Skin epidermis (tissue), 12 donors: ENCODE results near the gene RPS6KA3.
A peak's percentile ranks its signal among the peaks of the same experiment; 100 is the strongest.

Experiments used
- H3K27ac ChIP-seq, 21 experiments: fragments of 200-600 bp; sonication (generic) in 11 of 21; one replicate each; pipeline ENCODE4 v1.5.0; 2020; ENCODE audit warnings: mild to moderate bottlenecking in 3 of 21, inconsistent platforms in 2 of 21, moderate library complexity in 2 of 21
- H3K4me3 ChIP-seq, 7 experiments: fragments of 200-600 bp; sonication (generic) in 2 of 7; one replicate each; pipeline ENCODE4 v1.5.0; 2020; ENCODE audit warnings: inconsistent platforms in 2 of 7, mild to moderate bottlenecking in 2 of 7, moderate library complexity in 1 of 7

RPS6KA3 gene

GRCh38 chrX:20227116-20227515, 39.6 kb downstream of the RPS6KA3 start:
- H3K27ac ChIP-seq = no peak overlapping the region
- H3K4me3 ChIP-seq = no peak overlapping the region

- H3K27ac ChIP-seq = no peak overlapping the region
- H3K4me3 ChIP-seq = no peak overlapping the region
Measured at GRCh38 chrX:20225488-20225833, 41.2 kb downstream of the RPS6KA3 start.

GRCh38 chrX:20224814-20225487, 41.8 kb downstream of the RPS6KA3 start:
- no peak overlapping the region for H3K4me3 ChIP-seq
- H3K27ac ChIP-seq = no peak overlapping the region

DNA sequence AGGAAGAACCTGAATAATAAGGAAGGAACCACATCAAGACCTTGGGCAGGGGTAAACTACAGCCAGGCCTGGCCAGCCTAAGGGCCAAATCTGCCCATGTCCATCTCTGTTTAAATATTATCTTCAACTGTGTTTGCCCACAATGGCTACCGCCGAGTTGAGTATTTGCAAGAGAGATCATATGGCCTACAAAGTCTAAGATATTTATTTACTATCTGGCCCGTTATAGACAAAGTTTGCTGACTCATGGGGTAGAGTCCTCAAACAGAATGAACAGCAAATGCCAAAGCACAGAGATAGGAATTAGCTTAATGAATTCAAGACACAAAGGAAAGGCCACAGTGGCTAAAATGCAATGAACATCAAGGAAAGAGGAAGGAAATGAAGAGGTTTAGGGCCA, 44.8 kb downstream of the RPS6KA3 start:
- Histone ChIP-seq H3K4me3 (no peak overlapping the region), H3K27ac (no peak overlapping the region)

DNA sequence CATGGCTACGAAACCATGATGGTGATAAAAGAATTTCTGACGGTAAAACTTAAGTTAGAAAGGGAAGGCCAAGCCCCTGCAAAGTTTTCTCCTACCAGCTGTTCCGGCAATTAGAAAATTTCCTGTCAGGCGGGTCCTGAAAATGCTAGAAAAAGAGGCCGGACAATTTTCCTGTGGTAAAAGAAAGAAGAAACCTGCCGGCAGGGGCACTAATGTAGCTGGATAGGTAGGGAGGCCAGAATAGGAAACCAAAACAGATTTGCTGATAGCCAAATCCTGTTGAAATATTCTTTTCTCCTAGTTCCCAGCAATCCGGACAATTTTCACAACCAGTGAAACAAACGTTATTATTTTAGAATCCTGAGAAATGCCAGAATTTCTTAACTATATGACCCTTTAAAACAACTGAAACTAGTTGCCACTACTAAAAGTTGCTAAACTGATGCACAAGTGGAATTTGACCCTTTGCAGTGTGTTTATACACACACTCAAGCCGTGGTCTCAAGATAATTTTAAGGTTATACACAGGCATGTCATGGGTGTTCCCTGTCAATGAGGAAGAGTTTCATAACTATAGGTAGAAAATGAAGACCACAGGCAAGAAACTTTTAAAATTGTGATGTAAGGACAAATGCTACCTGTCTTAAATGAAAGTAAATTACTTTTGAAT, 47.7 kb downstream of the RPS6KA3 start:
- H3K4me3 ChIP-seq = no peak overlapping the region
- H3K27ac ChIP-seq = peak overlapping the region in 1 of 21 experiments; percentile 7

DNA sequence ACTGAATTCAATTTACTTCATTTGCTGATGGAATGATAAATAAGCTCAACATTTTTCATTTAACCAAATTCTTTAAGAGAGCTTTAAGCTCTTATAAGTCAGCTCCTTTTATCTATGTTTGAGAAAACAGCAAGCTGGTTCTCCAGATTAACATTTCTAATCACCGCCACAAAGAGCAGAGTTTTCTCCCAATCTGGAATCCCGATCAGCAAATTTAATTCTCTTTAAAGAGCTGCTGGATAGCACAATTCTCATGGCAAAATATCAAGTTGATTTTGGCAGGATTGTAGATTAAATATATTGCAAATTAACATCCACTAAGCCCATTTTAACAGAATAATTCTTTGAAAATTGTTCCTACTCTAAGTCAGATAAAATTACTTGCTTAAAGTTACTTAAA, 48.8 kb downstream of the RPS6KA3 start:
- peak overlapping the region in 1 of 7 experiments; percentile 10 for H3K4me3 ChIP-seq

DNA sequence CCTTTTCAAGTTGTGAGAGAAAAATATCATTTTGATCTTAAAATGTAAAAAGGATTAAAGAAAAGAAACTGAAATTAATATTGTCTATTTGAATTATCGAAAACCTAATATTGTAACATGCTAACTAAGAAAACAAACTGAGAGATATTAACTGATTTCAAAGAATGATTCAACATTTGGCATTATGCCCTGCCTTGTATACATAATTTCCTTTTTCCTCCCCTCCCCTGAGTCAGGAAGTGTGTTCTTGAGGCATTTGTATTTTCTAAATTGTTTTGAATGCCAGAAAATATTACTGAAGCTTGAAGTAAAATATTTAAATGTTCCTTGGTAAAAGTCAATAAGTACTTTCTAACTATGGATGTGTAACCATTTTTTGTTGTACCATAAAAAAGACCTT, 49.4 kb downstream of the RPS6KA3 start:
- H3K4me3 ChIP-seq = no peak overlapping the region
- peak overlapping the region in 1 of 21 experiments; percentile 23 for H3K27ac ChIP-seq

More for the DNA sequence above, 48.8 kb downstream of the RPS6KA3 start:
- peak overlapping the region in 2 of 21 experiments; percentile 7 to 21 for H3K27ac ChIP-seq

DNA sequence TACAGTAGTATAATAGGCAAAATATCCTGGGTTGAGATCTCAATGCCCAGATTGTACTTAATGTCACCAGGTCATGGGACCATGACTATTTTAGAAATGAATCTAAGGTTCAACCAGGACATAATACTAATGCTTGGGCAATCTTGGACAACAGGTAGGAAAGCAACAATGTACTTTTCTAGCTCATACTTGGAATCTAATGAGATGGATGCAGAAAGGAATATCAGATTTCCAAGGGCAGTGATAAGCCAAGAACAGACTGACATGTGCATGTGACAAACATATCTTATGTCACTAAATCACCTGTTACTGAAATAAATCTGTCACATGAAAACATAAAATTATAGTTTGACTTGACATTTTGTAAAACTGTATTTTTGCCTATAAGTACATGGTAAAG, 51.1 kb downstream of the RPS6KA3 start:
- Histone ChIP-seq H3K4me3 (no peak overlapping the region), H3K27ac (no peak overlapping the region)

DNA sequence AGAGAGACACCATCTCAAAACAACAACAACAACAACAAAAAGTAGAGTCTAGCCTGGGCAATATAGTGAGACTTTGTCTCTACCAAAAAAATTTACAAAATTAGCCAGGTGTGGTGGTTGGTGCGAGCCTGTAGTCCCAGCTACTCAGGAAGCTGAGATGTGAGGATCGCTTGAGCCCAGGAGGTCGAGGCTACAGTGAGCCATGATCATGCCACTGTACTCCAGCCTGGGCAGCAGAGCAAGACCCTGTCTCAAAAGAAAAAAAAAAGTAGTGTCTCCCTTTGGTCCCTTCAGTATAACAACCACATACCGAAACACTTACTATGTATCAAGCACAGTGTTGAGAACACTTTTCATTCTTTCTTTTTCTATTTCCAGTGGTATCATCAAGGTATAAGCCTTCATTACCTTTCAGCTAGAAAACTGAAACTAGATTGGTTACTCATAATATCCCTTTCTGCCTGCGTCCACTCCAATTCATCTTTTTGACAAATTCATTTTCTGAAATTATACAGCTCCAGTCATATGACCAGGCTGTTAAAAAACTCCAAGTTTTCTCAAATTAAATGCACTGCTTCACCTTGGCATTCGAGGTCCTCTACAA, 54.1 kb downstream of the RPS6KA3 start:
- Histone ChIP-seq H3K4me3 (no peak overlapping the region), H3K27ac (no peak overlapping the region)

DNA sequence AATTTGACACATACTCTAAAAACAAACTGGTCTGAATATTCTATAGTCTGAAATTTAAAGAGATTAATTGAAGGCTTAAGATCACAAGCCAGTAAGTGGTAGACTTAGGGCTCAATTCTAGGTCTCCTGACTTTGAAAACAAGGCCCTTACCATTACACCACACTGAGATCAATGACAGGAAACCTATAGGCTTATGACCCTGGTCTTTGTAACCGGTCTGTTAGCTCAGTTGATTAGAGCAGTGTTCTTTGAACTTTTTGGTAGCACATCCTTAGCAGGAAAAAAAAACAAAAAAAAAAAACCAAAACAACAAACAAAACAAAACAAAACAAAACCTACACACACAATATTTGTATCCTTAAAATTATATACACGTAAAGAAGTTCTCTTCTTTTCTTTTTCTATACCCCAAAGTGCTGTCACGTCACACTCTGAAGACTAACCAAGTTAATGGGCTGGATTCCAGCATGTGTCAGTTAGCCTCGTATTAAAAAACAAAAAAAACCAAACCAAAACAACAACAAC, 55.4 kb downstream of the RPS6KA3 start:
- no peak overlapping the region for H3K27ac ChIP-seq
- no peak overlapping the region for H3K4me3 ChIP-seq

- H3K4me3 ChIP-seq = no peak overlapping the region
- no peak overlapping the region for H3K27ac ChIP-seq
Measured at GRCh38 chrX:20205927-20206708, 60.6 kb downstream of the RPS6KA3 start.

DNA sequence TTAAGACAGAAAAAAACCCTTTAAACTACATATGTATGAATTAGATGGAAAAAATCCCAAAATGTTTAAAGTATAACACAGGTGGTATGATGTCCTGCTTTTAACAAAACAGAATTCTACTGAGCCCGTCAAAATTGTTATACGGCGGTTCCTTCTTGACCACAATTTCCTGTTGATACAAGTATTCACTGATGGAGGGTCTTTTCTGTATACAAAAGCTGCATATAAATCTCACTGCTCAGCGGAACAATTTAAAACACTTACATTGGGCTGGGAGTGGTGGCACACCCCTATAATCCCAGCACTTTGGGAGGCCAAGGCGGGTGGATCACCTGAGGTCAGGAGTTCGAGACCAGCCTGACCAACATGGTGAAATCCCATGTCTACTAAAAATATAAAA, 62.4 kb downstream of the RPS6KA3 start:
- Histone ChIP-seq H3K27ac (no peak overlapping the region), H3K4me3 (no peak overlapping the region)

DNA sequence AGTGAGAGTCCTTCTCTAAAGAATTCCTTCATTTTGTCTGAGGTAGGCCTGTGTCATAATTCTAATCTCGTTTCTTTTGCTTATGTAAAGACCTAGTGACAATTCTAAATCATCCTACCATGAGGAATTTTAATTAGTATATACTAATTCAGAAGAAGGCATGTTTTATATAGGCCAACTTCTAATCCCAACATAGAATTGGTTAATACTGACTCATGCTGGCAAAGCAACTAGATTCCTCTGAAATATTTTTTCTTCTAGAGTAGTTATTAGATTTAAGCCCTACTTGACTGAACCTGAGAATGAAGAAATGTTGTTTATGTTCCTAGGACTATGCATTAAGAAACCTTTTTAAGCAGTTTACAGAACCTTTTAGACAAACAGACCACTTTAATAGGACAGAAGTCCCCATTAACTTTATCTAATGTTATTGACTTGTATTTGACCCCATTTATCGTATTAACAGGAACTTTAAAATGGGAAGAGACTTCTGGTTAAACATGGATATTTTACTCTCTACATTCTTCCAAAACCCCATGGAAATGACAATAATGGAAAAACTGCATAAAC, 69.0 kb downstream of the RPS6KA3 start:
- Histone ChIP-seq H3K4me3 (no peak overlapping the region), H3K27ac (no peak overlapping the region)

- no peak overlapping the region for H3K4me3 ChIP-seq
- no peak overlapping the region for H3K27ac ChIP-seq
Measured at GRCh38 chrX:20189171-20189570, 77.5 kb downstream of the RPS6KA3 start.

DNA sequence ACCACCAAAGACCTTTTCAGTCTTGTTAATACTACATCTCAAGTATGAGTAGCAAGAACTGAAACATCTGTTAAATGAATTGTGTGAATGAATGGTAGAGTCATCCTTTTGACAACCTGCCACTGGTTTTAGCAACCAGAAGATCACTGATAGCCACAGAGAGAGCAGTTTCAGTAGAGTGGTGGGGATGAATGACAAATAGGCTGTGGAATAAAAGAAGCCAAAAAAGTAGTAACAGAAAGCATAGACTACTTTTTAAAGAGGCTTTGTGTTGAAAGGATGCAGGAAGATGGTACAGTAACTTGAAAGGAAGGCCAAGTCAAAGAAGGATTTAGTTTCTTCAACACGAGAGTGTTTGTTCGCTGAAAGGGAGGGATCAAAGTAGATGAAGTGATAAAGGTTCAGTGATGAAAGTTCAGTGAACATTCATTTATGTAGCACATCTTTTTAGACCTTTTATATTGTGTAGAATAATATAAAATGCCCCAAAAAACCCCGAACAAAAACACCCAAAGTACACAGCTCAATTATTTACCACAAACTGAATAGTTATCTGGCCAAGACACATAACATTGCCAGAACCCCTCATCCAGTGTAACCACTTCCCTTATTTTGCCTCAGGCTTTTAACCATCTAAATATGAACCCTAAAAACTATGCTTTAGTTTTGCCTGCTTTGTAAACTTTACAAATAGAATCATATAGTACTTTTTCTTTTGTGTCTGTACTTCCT, 84.9 kb downstream of the RPS6KA3 start:
- H3K4me3 ChIP-seq = no peak overlapping the region
- no peak overlapping the region for H3K27ac ChIP-seq

- Histone ChIP-seq H3K27ac (no peak overlapping the region), H3K4me3 (no peak overlapping the region)
Measured at GRCh38 chrX:20177093-20177492, 89.6 kb downstream of the RPS6KA3 start.

DNA sequence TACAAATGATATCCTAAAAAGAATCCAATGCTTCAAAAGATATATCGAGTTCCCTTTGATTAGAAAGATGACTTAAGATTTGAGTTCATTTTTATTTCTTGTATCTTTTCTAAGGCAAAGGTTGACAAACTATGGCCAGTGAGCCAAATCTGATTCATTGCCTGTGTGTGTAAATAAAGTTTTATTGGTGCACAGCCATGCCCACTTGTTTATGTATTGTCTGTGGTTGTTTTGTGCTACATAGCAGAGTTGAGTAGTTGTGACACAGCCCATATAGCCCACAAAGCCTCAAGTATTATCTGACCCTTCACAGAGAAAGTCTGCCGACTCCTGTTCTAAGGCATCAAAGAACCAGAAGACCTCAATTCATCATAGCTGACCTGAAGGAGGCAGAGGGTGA, 92.9 kb downstream of the RPS6KA3 start:
- Histone ChIP-seq H3K27ac (no peak overlapping the region), H3K4me3 (no peak overlapping the region)

GRCh38 chrX:20173313-20173712, 93.4 kb downstream of the RPS6KA3 start:
- no peak overlapping the region for H3K4me3 ChIP-seq
- H3K27ac ChIP-seq = no peak overlapping the region

DNA sequence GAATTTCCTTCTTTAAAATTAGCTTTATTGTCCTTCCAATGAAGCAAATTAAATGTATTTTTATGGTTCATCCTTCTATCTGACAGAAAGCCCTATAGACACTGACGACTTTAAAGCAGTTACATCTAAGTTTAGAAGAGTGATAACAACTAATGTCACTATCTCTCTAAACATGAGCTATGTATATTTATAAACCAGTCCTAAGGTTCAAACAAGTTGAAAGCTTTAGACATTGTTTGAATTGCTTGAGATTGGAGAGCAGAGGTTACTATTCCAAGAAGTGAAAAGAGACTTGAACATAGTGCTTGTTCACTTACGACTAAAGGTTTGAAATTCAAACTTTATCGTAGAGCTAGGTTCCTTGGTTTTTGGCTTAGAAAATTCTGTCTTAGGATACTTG, 94.8 kb downstream of the RPS6KA3 start:
- no peak overlapping the region for H3K27ac ChIP-seq
- no peak overlapping the region for H3K4me3 ChIP-seq
